NOMO-1 treated with dmso at 0.1 percent for 144 hours (cell line): ENCODE measurements around the gene RHOH.
A peak's percentile ranks its signal among the peaks of the same experiment; 100 is the strongest.
"Not testable (repeated sequence)": the region's sequence is repeated elsewhere in the genome, so short reads cannot be mapped to it uniquely, and the experiment has no call there.

ENCODE experiments used
- DNase-seq: peaks from one replicate; lab custom pipeline; 2025; ENCODE audit not compliant: unreplicated experiment; lab: John Stamatoyannopoulos, UW

Gene RHOH

GRCh38 chr4:40196724-40197281 lies at the start of gene RHOH:
RHOH (plus strand) TSS chr4:40197031; CDS start chr4:40243387, 46,356 bp downstream.
- no peak for DNase-seq

- DNase-seq: not testable (repeated sequence)
Measured at GRCh38 chr4:40147490-40147889, 49.3 kb upstream of the RHOH start.

DNA sequence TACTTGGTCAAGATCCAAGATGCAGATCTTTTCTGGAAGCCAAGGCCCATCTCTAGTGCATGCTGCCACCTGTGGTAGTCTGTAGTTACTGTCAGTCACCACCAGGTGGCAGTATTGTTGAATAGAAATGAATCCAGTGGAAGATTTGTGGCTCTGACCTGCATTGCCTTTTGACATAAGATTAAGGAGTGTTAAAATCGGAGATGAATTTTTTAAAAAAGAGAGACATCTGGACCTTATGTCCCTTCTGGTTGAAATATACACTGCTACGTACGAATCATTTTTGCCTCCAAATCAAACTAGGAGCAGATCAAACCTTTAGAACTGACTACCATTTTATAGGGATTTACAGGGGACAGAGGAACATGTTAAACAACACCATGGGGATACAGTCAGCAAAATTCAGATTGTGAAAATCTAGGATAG lies 46.9 kb upstream of the RHOH start:
- peak; percentile 34 for DNase-seq

DNA sequence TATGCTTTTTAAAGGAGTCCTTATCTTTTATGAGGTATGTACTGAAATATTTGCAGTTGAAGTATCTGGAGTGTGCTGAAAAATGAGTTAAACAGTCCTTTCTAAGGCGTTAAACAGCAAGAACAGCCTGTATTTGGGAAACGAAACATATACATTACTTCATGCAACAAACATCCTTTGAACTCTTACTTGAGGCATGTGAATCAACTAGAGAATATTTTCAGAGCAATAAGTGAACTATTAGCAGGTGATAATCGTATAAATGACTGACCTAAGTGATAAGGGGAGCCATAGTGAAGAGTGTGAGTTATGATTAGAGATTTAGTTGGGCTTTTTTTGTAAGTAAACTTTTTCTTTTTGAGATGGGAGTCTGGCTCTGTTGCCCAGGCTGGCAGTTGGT lies 45.9 kb upstream of the RHOH start:
- no peak for DNase-seq

GRCh38 chr4:40152637-40153036 lies 44.2 kb upstream of the RHOH start:
- no peak for DNase-seq

GRCh38 chr4:40157436-40157835 lies 39.4 kb upstream of the RHOH start:
- DNase-seq: peak; percentile 2

DNA sequence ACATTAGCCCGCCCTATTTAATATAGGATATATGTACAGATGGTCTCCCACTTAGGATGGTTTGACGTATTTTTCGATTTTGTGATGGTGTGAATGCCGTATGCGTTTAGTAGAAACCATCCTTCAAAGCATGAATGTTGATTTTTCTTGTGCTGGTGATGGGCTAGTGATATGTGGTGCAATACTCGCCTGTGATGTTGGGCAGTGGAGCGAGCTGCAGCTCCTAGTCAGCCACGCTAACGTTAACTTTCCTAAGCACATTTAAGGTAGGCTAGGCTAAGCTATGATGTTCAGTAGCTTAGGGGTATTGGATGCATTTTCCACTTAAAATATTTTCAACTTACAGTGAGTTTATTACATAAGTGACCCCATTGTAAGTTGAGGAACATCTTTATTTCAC lies 36.6 kb upstream of the RHOH start:
- DNase-seq: no peak

- DNase-seq: no peak
Measured at GRCh38 chr4:40164459-40164858, 32.4 kb upstream of the RHOH start.

DNA sequence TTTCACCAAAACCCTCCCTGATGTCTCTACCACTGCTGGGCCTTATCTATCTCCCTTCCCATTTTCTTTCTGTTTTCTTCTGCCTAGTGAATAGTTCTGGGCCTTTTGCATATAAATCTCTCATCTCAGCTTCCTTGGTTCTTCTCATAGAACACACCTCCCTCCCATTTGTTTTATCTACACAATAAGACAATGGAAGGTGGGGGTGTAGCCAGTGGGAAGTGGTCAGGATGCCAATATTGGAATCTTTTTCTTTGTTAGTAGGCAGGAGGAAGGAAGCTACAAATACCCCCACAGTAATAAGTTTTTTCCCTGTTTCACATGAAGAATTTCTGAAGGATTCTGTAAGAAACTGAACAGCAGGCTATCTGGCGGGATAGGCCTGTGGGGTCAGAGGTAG lies 30.9 kb upstream of the RHOH start:
- no peak for DNase-seq

DNA sequence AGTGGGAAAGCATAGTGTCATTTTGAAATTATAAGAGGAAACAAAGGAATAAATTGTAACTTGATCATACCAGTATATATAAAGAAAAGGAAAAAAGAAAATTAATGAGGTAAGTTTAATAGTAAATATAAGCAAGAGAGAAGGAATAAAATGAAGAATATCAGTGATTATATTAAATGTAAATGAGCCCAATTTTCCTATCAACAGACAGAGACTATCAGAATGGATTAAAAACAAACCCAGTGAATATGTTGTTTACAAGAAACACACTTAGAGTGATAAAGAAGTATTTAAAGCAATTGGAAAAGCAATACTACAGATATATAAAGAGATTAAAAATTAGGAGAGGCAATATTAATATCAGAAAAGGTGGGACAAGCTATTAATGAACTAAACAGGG lies 28.8 kb upstream of the RHOH start:
- DNase-seq: no peak

DNA sequence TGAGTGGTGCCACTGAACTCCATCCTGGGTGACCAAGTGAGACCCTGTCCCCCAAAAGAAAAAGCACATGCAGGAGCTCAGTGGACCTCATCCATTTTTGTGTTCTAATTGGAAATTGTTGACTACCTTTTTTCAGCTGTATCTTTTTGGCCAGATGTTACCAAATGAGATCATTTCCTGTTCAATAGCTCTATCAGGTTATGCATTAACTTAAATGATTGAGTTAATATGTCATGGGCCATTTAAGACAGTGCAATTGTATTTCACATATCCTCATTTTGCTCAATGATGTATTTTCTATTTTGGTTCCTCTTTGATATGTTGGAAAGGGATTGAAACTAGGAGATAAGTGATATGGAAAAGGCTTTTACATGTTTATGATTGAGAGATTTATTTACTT lies 26.2 kb upstream of the RHOH start:
- no peak for DNase-seq

GRCh38 chr4:40173470-40173875 lies 23.4 kb upstream of the RHOH start:
- DNase-seq: no peak

GRCh38 chr4:40176602-40177001 lies 20.2 kb upstream of the RHOH start:
- no peak for DNase-seq

DNA sequence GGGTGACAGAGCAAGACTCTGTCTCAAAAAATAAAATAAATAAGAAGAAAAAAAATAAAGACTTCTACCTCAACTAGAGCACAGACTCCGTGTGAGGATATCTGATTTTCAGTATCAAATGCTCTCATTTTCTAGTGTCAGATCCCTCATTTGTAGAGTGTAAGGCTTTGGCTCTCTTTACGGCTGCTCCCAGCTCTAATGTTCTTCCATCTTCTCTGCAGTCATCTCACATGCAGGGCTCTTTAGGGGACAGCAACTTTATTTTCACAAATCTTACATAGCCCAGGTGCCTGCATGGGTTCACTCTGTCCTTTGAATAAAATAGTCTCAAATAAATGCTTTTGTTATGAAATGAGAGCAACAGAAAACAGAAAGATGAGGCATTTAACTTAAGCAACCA lies 19.2 kb upstream of the RHOH start:
- DNase-seq: no peak

DNA sequence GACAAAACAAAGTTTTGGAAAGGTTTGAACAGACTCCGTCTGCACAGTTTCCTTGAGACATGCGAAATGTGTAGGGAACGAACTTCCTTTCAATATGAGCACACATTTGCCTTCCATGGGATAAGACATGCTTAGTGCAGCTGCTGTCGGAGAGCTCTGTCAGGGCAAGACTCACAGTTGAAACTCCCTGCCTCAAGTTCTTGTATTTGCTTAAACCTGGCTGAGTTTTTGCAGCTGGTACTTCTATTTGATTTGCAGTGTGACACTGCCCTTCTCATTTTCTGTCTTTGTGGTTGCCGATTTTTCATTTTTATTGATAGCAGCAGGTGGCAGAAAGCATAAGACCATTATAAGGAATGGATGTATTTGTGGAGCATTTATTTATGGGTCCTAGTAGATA lies 18.2 kb upstream of the RHOH start:
- no peak for DNase-seq

- no peak for DNase-seq
Measured at GRCh38 chr4:40179360-40179759, 17.5 kb upstream of the RHOH start.

- DNase-seq: peak; percentile 35
Measured at GRCh38 chr4:40180356-40180755, 16.5 kb upstream of the RHOH start.

DNA sequence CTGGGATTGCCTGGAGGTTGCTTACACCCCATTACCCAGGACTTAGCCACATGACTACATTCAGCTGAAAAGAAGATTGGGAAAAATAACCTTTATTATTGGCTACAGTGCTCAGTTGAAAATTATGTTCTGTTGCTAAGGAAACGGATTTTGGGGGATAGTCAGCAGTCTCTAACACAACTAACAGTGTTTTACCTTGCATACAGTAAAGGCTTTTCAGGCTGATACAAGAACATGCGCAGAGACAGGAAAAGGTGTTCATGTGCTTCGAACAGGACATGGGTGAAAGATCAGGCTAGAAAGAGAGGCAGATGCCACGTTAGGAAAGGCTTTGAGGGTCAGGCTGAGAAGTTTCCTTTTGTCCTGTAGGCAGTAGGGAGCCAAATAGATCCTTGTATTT lies 14.8 kb upstream of the RHOH start:
- no peak for DNase-seq

- DNase-seq: no peak
Measured at GRCh38 chr4:40182954-40183353, 13.9 kb upstream of the RHOH start.

DNA sequence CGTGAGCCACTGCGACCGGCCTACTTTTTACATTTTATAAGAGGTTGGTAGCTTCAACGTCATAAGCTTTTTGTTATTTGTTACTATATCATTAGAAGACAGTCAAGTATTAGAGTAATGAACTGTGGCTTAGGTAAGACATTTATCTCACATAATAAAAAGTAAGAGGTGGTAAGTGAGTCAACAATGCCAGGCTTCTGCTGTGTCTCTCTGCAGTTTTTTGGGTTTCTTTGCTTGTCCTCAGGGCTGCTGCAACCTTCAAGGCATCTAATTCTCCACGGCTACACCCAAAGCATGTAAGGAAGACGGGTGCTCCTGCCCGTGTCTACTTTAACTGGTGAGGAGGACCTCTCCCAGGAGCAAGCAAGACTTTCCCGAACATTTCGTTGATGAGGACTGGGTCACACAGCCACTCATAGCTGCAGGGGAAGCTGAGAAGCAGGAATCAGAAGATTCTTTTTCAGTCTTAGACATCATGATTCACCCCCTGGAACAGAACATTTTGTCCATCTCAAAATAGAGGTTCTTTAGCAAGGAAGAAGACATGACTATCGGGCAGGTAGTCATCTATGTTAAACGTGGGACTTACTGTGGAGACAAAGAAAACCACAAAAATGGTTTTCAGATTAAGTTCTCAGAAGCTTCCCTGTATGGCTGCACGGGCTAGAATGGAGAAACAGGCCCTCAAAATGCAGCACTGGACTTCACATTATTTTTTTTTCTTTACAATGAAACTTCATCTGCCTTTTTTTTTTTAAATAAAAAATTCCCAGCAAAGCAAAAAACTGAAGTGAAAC lies 13.0 kb upstream of the RHOH start:
- DNase-seq: no peak

GRCh38 chr4:40185830-40186664 lies 10.8 kb upstream of the RHOH start:
- peak; percentile 42 for DNase-seq

GRCh38 chr4:40186665-40187014 lies 10.2 kb upstream of the RHOH start:
- no peak for DNase-seq
